ENCODE measurements around the gene TUT7.
"Not testable (repeated sequence)": the region's sequence is repeated elsewhere in the genome, so short reads cannot be mapped to it uniquely, and the experiment has no call there.

TUT7 gene

GRCh38 chr9:86349271-86349670 lies 4.9 kb downstream of the TUT7 start:
- DNase-seq = no peak

GRCh38 chr9:86347991-86348390 lies 6.2 kb downstream of the TUT7 start:
- no peak for DNase-seq

- no peak for DNase-seq
These were observed 9.4 kb downstream of the TUT7 start for GRCh38 chr9:86344818-86345217.

- no peak for DNase-seq
These were observed 11.9 kb downstream of the TUT7 start for GRCh38 chr9:86342269-86342668.

GRCh38 chr9:86341007-86341491 lies 13.2 kb downstream of the TUT7 start:
- DNase-seq = no peak

- no peak for DNase-seq
These were observed 13.7 kb downstream of the TUT7 start for GRCh38 chr9:86340356-86341006.

- DNase-seq = no peak
These were observed 16.6 kb downstream of the TUT7 start for GRCh38 chr9:86337469-86338108.

GRCh38 chr9:86336058-86336457 lies 18.2 kb downstream of the TUT7 start:
- no peak for DNase-seq

- DNase-seq = no peak
These were observed 20.6 kb downstream of the TUT7 start for GRCh38 chr9:86333651-86334050.

GRCh38 chr9:86330186-86330585 lies 24.0 kb downstream of the TUT7 start:
- DNase-seq = no peak

- DNase-seq = no peak
These were observed 24.6 kb downstream of the TUT7 start for GRCh38 chr9:86329649-86330048.

GRCh38 chr9:86328156-86328555 lies 26.1 kb downstream of the TUT7 start:
- no peak for DNase-seq

- peak in 4 of 56 donors; percentile 1 to 35 (median 2) for DNase-seq
These were observed 27.7 kb downstream of the TUT7 start for GRCh38 chr9:86326536-86326935.

- DNase-seq = no peak
These were observed 29.3 kb downstream of the TUT7 start for GRCh38 chr9:86324901-86325300.

- peak in 5 of 56 donors; percentile 1 to 24 (median 1) for DNase-seq
These were observed 29.9 kb downstream of the TUT7 start for GRCh38 chr9:86324308-86324707.

- no peak for DNase-seq
These were observed 31.1 kb downstream of the TUT7 start for GRCh38 chr9:86322973-86323644.

- no peak for DNase-seq
These were observed 32.8 kb downstream of the TUT7 start for GRCh38 chr9:86321373-86321772.

- DNase-seq = no peak
These were observed 36.0 kb downstream of the TUT7 start for GRCh38 chr9:86318187-86318586.

- DNase-seq = no peak
These were observed 39.1 kb downstream of the TUT7 start for GRCh38 chr9:86315078-86315477.

GRCh38 chr9:86312959-86313358 lies 41.3 kb downstream of the TUT7 start:
- not testable (repeated sequence) for DNase-seq

- no peak for DNase-seq
These were observed 45.5 kb downstream of the TUT7 start for GRCh38 chr9:86308687-86309086.

- no peak for DNase-seq
These were observed 49.9 kb downstream of the TUT7 start for GRCh38 chr9:86304236-86304730.
